Measurements from ENCODE around the gene ZNF595. TPM values are rescaled to one million over a fixed set of nuclear protein-coding genes. Genes with fewer than 3 reads are reported as not detected.

The ZNF595 gene
- total RNA-seq, 1 donor, result 15.5 TPM

DNA sequence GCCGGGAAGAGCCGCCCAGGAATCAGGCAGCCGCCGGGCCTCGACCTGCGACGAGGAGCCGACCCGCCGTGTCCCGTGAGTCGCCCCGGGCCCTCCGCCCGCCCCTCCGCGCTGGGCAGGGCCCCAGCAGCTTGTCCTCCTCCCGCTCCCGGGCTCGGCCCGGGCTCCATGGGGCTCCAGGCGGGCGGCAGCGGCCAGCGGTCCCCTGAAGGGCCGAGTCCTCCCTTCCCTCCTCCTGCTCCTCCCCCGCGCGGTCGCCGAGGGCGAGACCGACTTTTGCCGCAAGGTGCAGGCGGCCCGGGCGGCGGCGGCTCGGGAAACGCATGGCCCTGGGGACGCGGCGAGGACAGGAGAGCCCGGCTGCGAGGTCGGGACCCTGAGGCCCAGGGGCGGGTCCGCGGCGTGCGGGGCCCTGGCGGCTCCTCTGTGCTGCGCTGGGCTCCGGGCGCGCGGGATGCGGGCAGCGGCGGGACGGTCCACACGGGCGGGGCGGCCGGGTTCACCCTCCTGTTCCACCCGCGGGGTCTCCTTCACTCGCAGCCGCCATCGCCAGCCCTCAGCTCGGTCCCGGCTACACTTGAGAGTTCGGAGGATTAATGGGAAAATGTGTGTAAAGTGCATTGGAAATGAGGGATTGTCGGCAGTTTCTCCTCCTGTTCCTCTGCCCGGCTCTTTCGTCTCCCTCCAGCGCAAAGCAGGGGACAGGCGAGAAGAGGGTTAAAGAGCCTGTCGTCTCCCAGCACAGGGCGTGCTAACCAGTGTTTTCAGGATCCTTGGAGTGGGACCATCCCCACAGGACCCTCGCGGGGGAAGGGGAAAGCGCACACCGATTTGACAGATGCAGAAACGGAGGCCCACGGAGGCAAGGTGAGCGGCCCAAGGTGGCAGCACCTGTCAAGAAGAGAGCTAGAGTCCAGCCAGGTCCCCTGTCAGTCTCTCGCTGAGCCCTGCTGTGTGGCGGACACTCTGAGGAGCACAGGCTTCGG is 54.6 kb downstream of the ZNF595 start:
- no peak overlapping the region for H3K4me3 ChIP-seq (ENCODE audit: low read depth, low read length)
- no peak for DNase-seq (ENCODE audit: low read depth)
- TF ChIP-seq, protein P1, sequence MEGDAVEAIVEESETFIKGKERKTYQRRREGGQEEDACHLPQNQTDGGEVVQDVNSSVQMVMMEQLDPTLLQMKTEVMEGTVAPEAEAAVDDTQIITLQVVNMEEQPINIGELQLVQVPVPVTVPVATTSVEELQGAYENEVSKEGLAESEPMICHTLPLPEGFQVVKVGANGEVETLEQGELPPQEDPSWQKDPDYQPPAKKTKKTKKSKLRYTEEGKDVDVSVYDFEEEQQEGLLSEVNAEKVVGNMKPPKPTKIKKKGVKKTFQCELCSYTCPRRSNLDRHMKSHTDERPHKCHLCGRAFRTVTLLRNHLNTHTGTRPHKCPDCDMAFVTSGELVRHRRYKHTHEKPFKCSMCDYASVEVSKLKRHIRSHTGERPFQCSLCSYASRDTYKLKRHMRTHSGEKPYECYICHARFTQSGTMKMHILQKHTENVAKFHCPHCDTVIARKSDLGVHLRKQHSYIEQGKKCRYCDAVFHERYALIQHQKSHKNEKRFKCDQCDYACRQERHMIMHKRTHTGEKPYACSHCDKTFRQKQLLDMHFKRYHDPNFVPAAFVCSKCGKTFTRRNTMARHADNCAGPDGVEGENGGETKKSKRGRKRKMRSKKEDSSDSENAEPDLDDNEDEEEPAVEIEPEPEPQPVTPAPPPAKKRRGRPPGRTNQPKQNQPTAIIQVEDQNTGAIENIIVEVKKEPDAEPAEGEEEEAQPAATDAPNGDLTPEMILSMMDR (IDR thresholded peaks at IDR 0.05; ENCODE audit: insufficient read depth, low read length), result no peak

DNA sequence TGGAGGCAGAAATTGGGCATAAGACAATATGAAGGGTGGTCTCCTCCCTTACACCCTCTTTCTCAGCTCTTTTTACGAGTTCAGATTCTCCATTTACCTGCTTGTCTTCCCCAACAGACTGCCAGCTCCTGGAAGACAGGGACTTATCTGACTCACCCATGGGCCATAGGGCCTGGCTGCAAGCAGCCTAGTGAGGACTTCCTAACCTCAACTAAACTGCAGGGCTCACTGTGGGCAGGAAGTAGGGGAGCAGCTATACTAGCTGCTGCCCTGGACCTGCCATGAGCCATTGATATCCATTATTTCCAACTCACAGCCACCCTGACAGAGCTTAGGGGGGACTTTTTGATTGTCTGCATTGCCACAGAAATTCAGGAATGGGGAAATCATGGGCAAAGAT is 59.6 kb downstream of the ZNF595 start:
- no peak overlapping the region for H3K4me3 ChIP-seq (ENCODE audit: low read depth, low read length)
- DNase-seq (ENCODE audit: low read depth), result no peak
- TF ChIP-seq, protein P1 (IDR thresholded peaks at IDR 0.05; ENCODE audit: insufficient read depth, low read length), result no peak

DNA sequence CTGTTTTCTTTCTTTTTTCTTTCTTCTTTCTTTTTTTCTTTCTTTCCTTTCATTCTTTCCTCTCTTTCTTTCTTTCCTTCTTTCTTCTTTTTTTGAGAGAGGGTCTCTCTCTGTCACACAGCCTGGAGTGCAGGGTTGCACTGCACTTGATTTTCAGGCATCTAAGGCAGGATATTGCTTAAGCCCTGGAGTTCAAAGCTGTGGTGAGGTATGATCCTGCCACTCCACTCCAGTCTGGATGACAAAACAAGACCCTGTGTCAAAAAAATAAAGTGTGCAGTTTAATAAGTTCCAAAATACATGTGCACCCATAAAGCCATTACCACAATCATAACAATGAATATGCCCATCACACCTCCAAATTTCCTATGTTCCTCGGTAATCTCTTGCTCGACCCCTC is 60.6 kb downstream of the ZNF595 start:
- DNase-seq (ENCODE audit: low read depth), result no peak
- no peak overlapping the region for H3K4me3 ChIP-seq (ENCODE audit: low read depth, low read length)
- TF ChIP-seq, protein P1 (IDR thresholded peaks at IDR 0.05; ENCODE audit: insufficient read depth, low read length), result no peak

DNA sequence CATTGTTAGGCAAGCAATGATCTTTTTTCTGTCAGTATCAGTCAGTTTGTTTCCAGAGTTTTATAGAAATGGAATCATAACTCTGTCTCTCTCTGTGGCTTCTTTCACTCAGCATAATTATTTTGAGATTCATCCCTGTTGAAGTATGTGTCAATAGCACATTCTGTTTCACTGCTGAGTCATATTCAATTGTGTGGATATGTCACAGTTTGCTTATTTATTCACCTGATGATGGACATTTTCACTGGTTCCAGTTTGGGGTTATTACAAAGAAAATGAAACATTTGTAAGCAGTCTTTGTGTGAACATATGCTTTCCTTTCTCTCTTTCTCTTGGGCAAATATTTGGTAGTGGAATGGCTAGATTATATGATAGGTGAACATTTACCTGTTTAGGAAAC is 61.0 kb downstream of the ZNF595 start:
- TF ChIP-seq, protein P1 (IDR thresholded peaks at IDR 0.05; ENCODE audit: insufficient read depth, low read length), result no peak
- H3K4me3 ChIP-seq (ENCODE audit: low read depth, low read length), result no peak overlapping the region
- no peak for DNase-seq (ENCODE audit: low read depth)

DNA sequence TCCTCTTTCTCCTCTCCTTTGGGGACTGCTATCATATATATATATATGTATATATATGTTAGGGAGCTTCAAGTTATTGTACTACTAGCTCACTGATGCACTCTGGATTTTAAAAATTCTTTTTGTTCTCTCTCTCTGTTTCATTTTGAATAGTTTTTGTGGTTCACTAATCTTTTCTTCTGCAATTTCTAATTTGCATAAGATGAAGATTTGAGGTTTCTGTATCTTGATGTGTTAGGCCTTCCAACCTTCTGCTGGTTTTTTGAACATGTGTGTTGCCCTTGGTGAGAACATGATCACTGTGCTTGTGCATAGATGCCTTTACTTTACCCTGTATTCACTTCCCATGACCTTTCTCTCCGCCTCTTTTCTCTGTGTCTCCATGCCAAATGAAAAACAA is 63.4 kb downstream of the ZNF595 start:
- TF ChIP-seq, protein P1 (IDR thresholded peaks at IDR 0.05; ENCODE audit: insufficient read depth, low read length), result no peak
- no peak for DNase-seq (ENCODE audit: low read depth)
- H3K4me3 ChIP-seq (ENCODE audit: low read depth, low read length), result no peak overlapping the region

DNA sequence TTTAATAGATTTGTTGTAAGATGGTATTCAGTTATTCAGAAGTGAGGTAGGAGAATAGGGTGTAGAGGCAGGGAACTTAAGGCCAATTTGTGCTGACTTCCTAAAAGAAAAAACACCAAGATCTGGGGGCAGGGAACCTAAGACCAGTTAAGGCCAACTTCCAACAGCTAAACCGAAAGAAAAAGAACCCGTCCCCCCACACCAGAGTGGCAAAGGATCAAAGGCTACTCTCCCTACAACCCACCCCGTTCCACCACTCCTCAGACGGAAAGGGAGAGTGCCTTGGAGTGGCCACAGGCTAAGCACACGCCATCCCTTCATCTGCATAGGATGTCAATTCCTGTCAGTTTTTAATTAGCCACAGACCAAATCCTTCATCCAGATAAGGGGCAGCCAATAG is 67.5 kb downstream of the ZNF595 start:
- TF ChIP-seq, protein P1 (IDR thresholded peaks at IDR 0.05; ENCODE audit: insufficient read depth, low read length), result no peak
- no peak for DNase-seq (ENCODE audit: low read depth)
- H3K4me3 ChIP-seq (ENCODE audit: low read depth, low read length), result no peak overlapping the region

All from fibroblast of the aortic adventitia (primary cell).